GM12873 (cell line): Measurements from ENCODE around the gene SREBF1.

ENCODE experiments used
- CTCF ChIP-seq: IDR thresholded peaks from 2 replicates; pipeline ENCODE4 v1.5.1; 2012; ENCODE audit warnings: low read depth, mild to moderate bottlenecking, moderate library complexity, low read length, control low read depth; ENCODE audit not compliant: insufficient read depth; ENCODE audit errors: missing control alignments

Gene SREBF1

GRCh38 chr17:17787568-17787967, 49.2 kb downstream of the SREBF1 start:
- TF ChIP-seq CTCF: no peak

- no peak for TF ChIP-seq CTCF
Measured at GRCh38 chr17:17786998-17787397, 49.8 kb downstream of the SREBF1 start.

GRCh38 chr17:17785407-17785806, 51.4 kb downstream of the SREBF1 start:
- TF ChIP-seq CTCF: no peak

GRCh38 chr17:17784657-17785267, 52.0 kb downstream of the SREBF1 start:
- peak; percentile 57 for TF ChIP-seq CTCF

GRCh38 chr17:17783825-17784656, 52.7 kb downstream of the SREBF1 start:
- TF ChIP-seq CTCF: no peak

- TF ChIP-seq CTCF: peak; percentile 18
Measured at GRCh38 chr17:17783116-17783824, 53.5 kb downstream of the SREBF1 start.

- no peak for TF ChIP-seq CTCF
Measured at GRCh38 chr17:17782523-17783115, 54.2 kb downstream of the SREBF1 start.
